Esophagus (tissue), 2 donors: ENCODE results near the gene ITSN1. TPM values are rescaled to one million over a fixed set of nuclear protein-coding genes. Genes with fewer than 3 reads are reported as not detected.

Experiments used
- H3K27ac ChIP-seq, 2 donors: one replicate each; pipeline ENCODE4 v1.5.1; 2013; ENCODE audit warnings: low read depth in 2 of 2, mild to moderate bottlenecking in 2 of 2, inconsistent platforms in 1 of 2, low read length in 1 of 2, moderate library complexity in 1 of 2
- H3K27me3 ChIP-seq, 2 donors: one replicate each; pipeline ENCODE4 v1.6.1; 2013; ENCODE audit warnings: low read length in 2 of 2, control low read depth in 1 of 2, mild to moderate bottlenecking in 1 of 2; ENCODE audit not compliant: insufficient read depth in 2 of 2, control insufficient read depth in 1 of 2
- H3K36me3 ChIP-seq, 2 donors: one replicate each; pipeline ENCODE4 v1.6.1; 2013; ENCODE audit warnings: low read length in 1 of 2; ENCODE audit not compliant: control insufficient read depth in 2 of 2, insufficient read depth in 2 of 2
- H3K4me1 ChIP-seq, 2 donors: one replicate each; pipeline ENCODE4 v1.6.1; 2013; ENCODE audit warnings: low read length in 1 of 2; ENCODE audit not compliant: control insufficient read depth in 2 of 2, insufficient read depth in 2 of 2
- H3K4me3 ChIP-seq, 2 donors: one replicate each; pipeline ENCODE4 v1.5.1; 2013; ENCODE audit warnings: low read length in 2 of 2, mild to moderate bottlenecking in 2 of 2, low read depth in 1 of 2, moderate library complexity in 1 of 2
- H3K9me3 ChIP-seq, 2 donors: one replicate each; pipeline ENCODE4 v1.6.1; 2013; ENCODE audit warnings: mild to moderate bottlenecking in 2 of 2, low read depth in 1 of 2, low read length in 1 of 2, moderate library complexity in 1 of 2; ENCODE audit not compliant: control insufficient read depth in 2 of 2, insufficient read depth in 1 of 2
- WGBS, 2 donors: extraction: QIAGEN DNeasy Blood & Tissue Kit; methylation state at CpG; one replicate each; pipeline ENCODE4 v1.1.7; 2013; 5-methylcytosine and 5-hydroxymethylcytosine counted together
- polyA plus RNA-seq, 2 donors: library from polyadenylated mRNA; stranded (reverse); fragments of 200-250 nt; gene quantifications; one replicate each; pipeline ENCODE4 v1.2.3, GENCODE V29; 2013
- donor health status: healthy with polysubstance abuse.
- donor health status: Bipolar disorder and iron deficiency.

The ITSN1 gene
- polyA plus RNA-seq, 2 donors: 6.6 to 8.9 TPM

- Histone ChIP-seq H3K4me3 (no peak overlapping the region), H3K4me1 (no peaks in the 10 kb centered on the region), H3K36me3 (no peaks in the 10 kb centered on the region), H3K27me3 (no peaks in the 10 kb centered on the region), H3K9me3 (no peaks in the 10 kb centered on the region), H3K27ac (no peak overlapping the region)
- WGBS, 2 donors: 89 to 93% methylated on average over 2 of the region's 2 CpGs
Observed at GRCh38 chr21:33634254-33634653, 8.0 kb upstream of the ITSN1 start.

- H3K9me3 ChIP-seq: no peaks in the 10 kb centered on the region
- H3K4me1 ChIP-seq: peaks cover 0 to 2% of the 10 kb centered on the region in 2 donors
- peak overlapping the region; percentile 83 to 95 for H3K27ac ChIP-seq
- no peaks in the 10 kb centered on the region for H3K36me3 ChIP-seq
- 22 to 23% methylated on average over 18 of the region's 18 CpGs for WGBS, 2 donors
- H3K4me3 ChIP-seq: peak overlapping the region; percentile 60 to 69
- no peaks in the 10 kb centered on the region for H3K27me3 ChIP-seq
Observed at GRCh38 chr21:33640697-33641351, 1.5 kb upstream of the ITSN1 start.

- H3K9me3 ChIP-seq: no peaks in the 10 kb centered on the region
Observed at GRCh38 chr21:33641352-33642026, 812 bp upstream of the ITSN1 start, which contains the start of gene CRYZL1. TSS of gene CRYZL1 (minus strand) at chr21:33641741. CDS start at chr21:33631551, 10,190 bp downstream.

DNA sequence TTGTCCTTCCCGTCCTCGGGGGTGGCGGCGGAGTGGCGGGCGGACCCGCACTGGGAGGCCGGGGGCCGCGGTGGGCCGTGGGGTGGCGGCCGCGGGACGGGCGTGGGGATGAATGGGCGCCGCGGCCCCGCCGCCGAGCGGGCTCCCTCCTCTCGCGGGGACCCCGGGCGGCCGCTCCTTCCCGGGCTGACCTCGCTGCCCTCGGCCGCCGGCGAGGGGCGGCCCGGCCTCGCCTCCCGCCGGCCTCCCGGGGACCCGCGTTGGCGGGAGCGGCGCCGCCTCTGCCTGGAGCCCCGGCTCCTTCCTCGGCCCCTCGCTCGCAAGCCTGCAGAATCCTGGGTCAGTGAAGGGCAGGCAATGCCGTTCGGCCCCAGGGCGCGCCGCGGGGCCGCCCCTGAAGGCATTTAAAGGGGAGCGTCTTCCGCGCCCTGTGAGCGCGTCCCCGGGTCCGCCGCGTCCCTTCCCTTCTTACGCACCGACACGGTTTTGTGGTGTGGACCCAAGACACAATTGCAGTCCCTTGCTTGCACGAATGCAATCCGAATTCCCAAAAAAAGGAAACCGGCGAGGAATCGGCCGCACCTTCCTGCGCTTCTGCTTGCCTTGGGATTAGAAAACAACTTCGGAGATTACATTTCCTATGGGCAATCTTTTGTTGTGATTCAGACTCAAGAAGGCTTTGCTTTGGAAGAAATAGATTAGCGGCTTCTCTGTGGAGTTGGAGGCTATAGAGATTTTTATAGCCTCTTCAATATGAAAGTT, 776 bp downstream of the ITSN1 start:
- Histone ChIP-seq H3K27me3 (no peaks in the 10 kb centered on the region), H3K4me3 (peak overlapping the region; percentile 69 to 88), H3K27ac (peak overlapping the region; percentile 69 to 83), H3K4me1 (peaks cover 0 to 2% of the 10 kb centered on the region in 2 donors), H3K9me3 (no peaks in the 10 kb centered on the region), H3K36me3 (no peaks in the 10 kb centered on the region)
- 1% methylated on average over 55 to 78 of the region's 78 CpGs for WGBS, 2 donors

More at GRCh38 chr21:33641352-33642026, 812 bp upstream of the ITSN1 start, which contains the start of gene CRYZL1:
- 0% methylated on average over 38 of the region's 38 CpGs for whole genome bisulfite sequencing, 2 donors
- H3K36me3 ChIP-seq: no peaks in the 10 kb centered on the region
- H3K4me1 ChIP-seq: peaks cover 0 to 2% of the 10 kb centered on the region in 2 donors
- H3K4me3 ChIP-seq: peak within 1 kb of the TSS; percentile 69 to 88
- peak within 1 kb of the TSS; percentile 91 to 95 for H3K27ac ChIP-seq
- H3K27me3 ChIP-seq: no peaks in the 10 kb centered on the region

- H3K27ac ChIP-seq: peak overlapping the region; percentile 79 to 83
- no peaks in the 10 kb centered on the region for H3K9me3 ChIP-seq
- H3K4me1 ChIP-seq: peaks cover 0 to 2% of the 10 kb centered on the region in 2 donors
- 10 to 11% methylated on average over 7 of the region's 7 CpGs for WGBS, 2 donors
- peak overlapping the region; percentile 69 to 88 for H3K4me3 ChIP-seq
- no peaks in the 10 kb centered on the region for H3K36me3 ChIP-seq
- H3K27me3 ChIP-seq: no peaks in the 10 kb centered on the region
Observed at GRCh38 chr21:33643658-33644311, 1.5 kb downstream of the ITSN1 start.

DNA sequence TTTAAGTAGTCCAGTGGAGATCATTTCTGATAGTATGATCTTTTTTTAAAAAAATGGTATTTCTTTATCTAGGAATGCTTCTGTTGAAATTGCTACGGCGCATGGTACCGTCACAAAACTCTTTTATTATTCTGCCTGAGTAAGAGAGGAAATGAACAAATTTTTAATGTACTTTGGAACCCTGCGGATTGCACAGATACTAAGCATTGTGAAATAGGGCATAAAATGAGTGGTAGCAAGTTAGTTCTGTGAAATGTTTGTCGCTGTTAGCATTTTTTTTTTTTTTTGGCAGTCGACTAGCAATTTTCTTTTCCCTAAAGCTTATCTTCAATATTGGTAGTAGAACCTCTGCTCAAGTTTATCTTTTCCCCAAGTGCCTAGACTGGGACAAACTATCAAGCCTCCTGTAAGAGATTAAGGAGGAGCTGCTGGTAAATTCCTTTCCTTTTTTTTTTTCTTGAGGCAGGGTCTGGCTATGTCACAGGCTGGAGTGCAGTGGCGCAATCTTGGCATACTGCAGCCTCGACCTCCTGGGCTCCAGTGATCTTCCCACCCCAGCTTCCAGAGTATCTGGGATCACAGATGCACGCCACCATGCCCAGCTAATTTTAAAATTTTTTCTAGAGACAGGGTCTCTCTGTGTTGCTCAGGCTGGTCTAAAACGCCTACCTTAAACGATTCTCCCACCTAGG, 2.2 kb downstream of the ITSN1 start:
- no peak overlapping the region for H3K4me3 ChIP-seq
- H3K4me1 ChIP-seq: peaks cover 0 to 2% of the 10 kb centered on the region in 2 donors

DNA sequence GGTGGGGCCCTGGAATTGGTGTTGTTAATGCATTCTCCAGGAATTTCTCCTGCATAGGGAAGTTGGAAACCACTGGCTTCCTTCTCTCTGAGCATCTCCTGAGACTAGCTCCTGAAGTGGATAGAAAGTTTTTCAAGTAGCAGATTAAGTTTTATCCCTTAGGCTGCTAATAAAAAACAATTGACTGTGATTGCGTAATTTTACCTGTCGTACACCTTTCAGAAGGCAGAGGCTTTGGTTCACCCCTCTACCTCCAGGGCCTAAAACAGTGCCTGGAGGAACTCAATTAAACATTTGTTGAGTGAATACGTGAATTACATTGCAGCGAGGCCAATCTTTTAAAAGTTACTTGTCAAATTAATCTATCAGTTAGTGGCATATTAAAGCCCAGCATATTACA, 3.4 kb downstream of the ITSN1 start:
- Histone ChIP-seq H3K27me3 (no peaks in the 10 kb centered on the region), H3K27ac (no peak overlapping the region), H3K9me3 (no peaks in the 10 kb centered on the region), H3K36me3 (no peaks in the 10 kb centered on the region), H3K4me3 (no peak overlapping the region), H3K4me1 (peaks cover 0 to 2% of the 10 kb centered on the region in 2 donors)
- WGBS, 2 donors: 62 to 72% methylated on average over 4 of the region's 4 CpGs

More for the DNA sequence above, 2.2 kb downstream of the ITSN1 start:
- Histone ChIP-seq H3K27ac (no peak overlapping the region), H3K36me3 (no peaks in the 10 kb centered on the region), H3K27me3 (no peaks in the 10 kb centered on the region), H3K9me3 (no peaks in the 10 kb centered on the region)
- 62 to 65% methylated on average over 11 of the region's 11 CpGs for WGBS, 2 donors

- WGBS, 2 donors: 68 to 80% methylated on average over 3 of the region's 3 CpGs
- Histone ChIP-seq H3K36me3 (no peaks in the 10 kb centered on the region), H3K9me3 (no peaks in the 10 kb centered on the region), H3K27me3 (no peaks in the 10 kb centered on the region), H3K4me1 (peaks cover 0 to 2% of the 10 kb centered on the region in 2 donors), H3K27ac (no peak overlapping the region), H3K4me3 (no peak overlapping the region)
Observed at GRCh38 chr21:33647587-33647986, 5.3 kb downstream of the ITSN1 start.

- H3K36me3 ChIP-seq: no peaks in the 10 kb centered on the region
- no peaks in the 10 kb centered on the region for H3K27me3 ChIP-seq
- no peaks in the 10 kb centered on the region for H3K9me3 ChIP-seq
- peaks cover 0 to 2% of the 10 kb centered on the region in 2 donors for H3K4me1 ChIP-seq
- 93 to 96% methylated on average over 1 of the region's 1 CpG for WGBS, 2 donors
- no peak overlapping the region for H3K27ac ChIP-seq
- no peak overlapping the region for H3K4me3 ChIP-seq
Observed at GRCh38 chr21:33648555-33648954, 6.3 kb downstream of the ITSN1 start.
